Smooth muscle cell (in vitro differentiated cells): Measurements from ENCODE around the gene NAGS. TPM values are rescaled to one million over a fixed set of nuclear protein-coding genes. Genes with fewer than 3 reads are reported as not detected.

ENCODE experiments used
- DNase-seq: peaks from one replicate; lab custom pipeline; 2025; ENCODE audit not compliant: unreplicated experiment; lab: John Stamatoyannopoulos, UW
- H2AFZ ChIP-seq: fragments of 200-600 bp; sonication (generic); 2 replicates; pipeline ENCODE4 v1.6.0; 2016; ENCODE audit warnings: antibody characterized with exemption, low read depth, mild to moderate bottlenecking
- H3F3A ChIP-seq: fragments of 200-600 bp; sonication (generic); 2 replicates; pipeline ENCODE4 v1.6.0; 2017; ENCODE audit warnings: antibody characterized with exemption, low read depth
- H3K27ac ChIP-seq: fragments of 200-600 bp; sonication (generic); 2 replicates; pipeline ENCODE4 v1.5.1; 2016; ENCODE audit warnings: low read depth, mild to moderate bottlenecking
- H3K27me3 ChIP-seq: fragments of 200-600 bp; sonication (generic); 2 replicates; pipeline ENCODE4 v1.6.1; 2016; ENCODE audit warnings: low read depth, mild to moderate bottlenecking
- H3K36me3 ChIP-seq: fragments of 200-600 bp; sonication (generic); 2 replicates; pipeline ENCODE4 v1.5.1; 2016; ENCODE audit warnings: low read depth
- H3K4me1 ChIP-seq: fragments of 200-600 bp; sonication (generic); 2 replicates; pipeline ENCODE4 v1.5.1; 2016; ENCODE audit warnings: low read depth
- H3K4me2 ChIP-seq: fragments of 200-600 bp; sonication (generic); 2 replicates; pipeline ENCODE4 v1.6.0; 2016; ENCODE audit warnings: mild to moderate bottlenecking
- H3K4me3 ChIP-seq: fragments of 200-600 bp; sonication (generic); 2 replicates; pipeline ENCODE4 v1.5.1; 2016; ENCODE audit warnings: mild to moderate bottlenecking
- H3K79me2 ChIP-seq: fragments of 200-600 bp; sonication (generic); 2 replicates; pipeline ENCODE4 v1.6.0; 2016; ENCODE audit warnings: low read depth, mild to moderate bottlenecking
- H3K9ac ChIP-seq: fragments of 200-600 bp; sonication (generic); 2 replicates; pipeline ENCODE4 v1.6.0; 2016; ENCODE audit warnings: low read depth
- H3K9me3 ChIP-seq: fragments of 200-600 bp; sonication (generic); replicated peaks from 2 replicates; pipeline ENCODE4 v1.5.1; 2016; ENCODE audit warnings: low read depth
- H4K20me1 ChIP-seq: fragments of 200-600 bp; sonication (generic); 2 replicates; pipeline ENCODE4 v1.6.0; 2016; ENCODE audit warnings: low read depth
- CTCF ChIP-seq: fragments of 200-600 bp; sonication (generic); IDR thresholded peaks from 2 replicates; pipeline ENCODE4 v1.5.1; 2017; ENCODE audit warnings: borderline replicate concordance, mild to moderate bottlenecking, antibody characterized with exemption; ENCODE audit not compliant: insufficient read depth, poor library complexity, severe bottlenecking
- WGBS: methylation state at CpG from one replicate; pipeline ENCODE4 v1.1.7; 2016; ENCODE audit warnings: low lambda C conversion rate; 5-methylcytosine and 5-hydroxymethylcytosine counted together
- polyA plus RNA-seq: library from polyadenylated mRNA; unstranded; fragments of >200 nt; fragmentation: Nextera tagmentation; extraction: Ambion mirVana; gene quantifications from 2 replicates; pipeline ENCODE4 v1.2.1, GENCODE V29; 2016
- total RNA-seq: library from RNA; depleted of rRNA; stranded (reverse); fragments of >200 nt; gene quantifications from 2 replicates; pipeline ENCODE4 v1.2.3, GENCODE V29; 2014

NAGS gene
- total and polyA plus RNA-seq, 2 experiments from 2014 or later, result 1.3 to 1.5 TPM

- H3K27me3 ChIP-seq, result peaks cover 23% of the 10 kb centered on the region
- DNase-seq, result no peak
- no peaks in the 10 kb centered on the region for H3F3A ChIP-seq
- no peaks in the 10 kb centered on the region for H3K4me1 ChIP-seq
- no peak for TF ChIP-seq CTCF
- no peaks in the 10 kb centered on the region for H3K79me2 ChIP-seq
- no peak overlapping the region for H3K4me3 ChIP-seq
- no peak overlapping the region for H2AFZ ChIP-seq
- H3K36me3 ChIP-seq, result no peaks in the 10 kb centered on the region
- no peak overlapping the region for H3K9ac ChIP-seq
- no peak overlapping the region for H3K4me2 ChIP-seq
- no peaks in the 10 kb centered on the region for H3K9me3 ChIP-seq
- H4K20me1 ChIP-seq, result no peaks in the 10 kb centered on the region
- WGBS, result 88% methylated on average over 2 of the region's 2 CpGs
- H3K27ac ChIP-seq, result no peak overlapping the region
These were observed 42.5 kb upstream of the NAGS start for GRCh38 chr17:43961954-43962353.

- WGBS, result 70% methylated on average over 7 of the region's 7 CpGs
These were observed 41.9 kb upstream of the NAGS start for GRCh38 chr17:43962479-43962878.

DNA sequence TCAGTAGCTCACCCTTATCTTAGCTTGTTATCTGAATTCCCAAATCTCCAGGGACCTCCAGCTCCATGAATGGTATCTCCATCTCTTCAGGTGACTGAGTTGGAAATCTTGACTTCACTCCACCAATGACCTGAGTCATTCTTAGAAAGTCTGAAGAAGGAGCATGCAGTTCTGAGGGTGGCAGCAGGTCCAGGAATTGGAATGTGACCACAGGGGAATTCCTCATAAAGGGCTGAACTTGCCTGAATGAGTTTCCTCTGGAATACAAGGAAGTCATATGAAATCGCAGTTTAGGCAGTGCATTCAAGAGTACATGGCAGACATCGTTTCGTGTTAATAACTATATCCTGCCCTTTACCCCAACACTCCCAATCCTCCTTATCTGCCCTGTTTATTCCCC is 38.1 kb upstream of the NAGS start:
- no peak for DNase-seq
- no peaks in the 10 kb centered on the region for H3K9me3 ChIP-seq
- no peak for TF ChIP-seq CTCF
- no peak overlapping the region for H3K4me3 ChIP-seq
- H3K27me3 ChIP-seq, result peaks cover 23% of the 10 kb centered on the region
- H3K4me2 ChIP-seq, result no peak overlapping the region
- no peaks in the 10 kb centered on the region for H3F3A ChIP-seq
- WGBS, result 95% methylated on average over 3 of the region's 3 CpGs
- no peak overlapping the region for H3K27ac ChIP-seq
- no peaks in the 10 kb centered on the region for H4K20me1 ChIP-seq
- H3K9ac ChIP-seq, result no peak overlapping the region
- no peak overlapping the region for H2AFZ ChIP-seq
- H3K4me1 ChIP-seq, result no peaks in the 10 kb centered on the region
- H3K79me2 ChIP-seq, result no peaks in the 10 kb centered on the region
- H3K36me3 ChIP-seq, result no peaks in the 10 kb centered on the region

More at GRCh38 chr17:43962479-43962878, 41.9 kb upstream of the NAGS start:
- no peak for TF ChIP-seq CTCF
- Histone ChIP-seq H4K20me1 (no peaks in the 10 kb centered on the region), H3K9me3 (no peaks in the 10 kb centered on the region), H3F3A (no peaks in the 10 kb centered on the region), H3K4me2 (no peak overlapping the region), H3K27ac (no peak overlapping the region), H3K36me3 (no peaks in the 10 kb centered on the region), H2AFZ (no peak overlapping the region), H3K4me1 (no peaks in the 10 kb centered on the region), H3K27me3 (peaks cover 23% of the 10 kb centered on the region), H3K4me3 (no peak overlapping the region), H3K9ac (no peak overlapping the region), H3K79me2 (no peaks in the 10 kb centered on the region)
- DNase-seq, result no peak

GRCh38 chr17:43967251-43967875 is 37.1 kb upstream of the NAGS start:
- no peak overlapping the region for H3K4me3 ChIP-seq
- H2AFZ ChIP-seq, result no peak overlapping the region
- H3K27me3 ChIP-seq, result peaks cover 16% of the 10 kb centered on the region
- no peak for TF ChIP-seq CTCF
- H3K36me3 ChIP-seq, result no peaks in the 10 kb centered on the region
- no peaks in the 10 kb centered on the region for H3K4me1 ChIP-seq
- no peak for DNase-seq
- no peaks in the 10 kb centered on the region for H3F3A ChIP-seq
- WGBS, result 87% methylated on average over 9 of the region's 9 CpGs
- no peak overlapping the region for H3K27ac ChIP-seq
- H3K9ac ChIP-seq, result no peak overlapping the region
- H3K9me3 ChIP-seq, result no peaks in the 10 kb centered on the region
- no peaks in the 10 kb centered on the region for H3K79me2 ChIP-seq
- H4K20me1 ChIP-seq, result no peaks in the 10 kb centered on the region
- no peak overlapping the region for H3K4me2 ChIP-seq
